Body of pancreas (tissue), 4 donors: ENCODE results near the gene TNRC6B. TPM values are rescaled to one million over a fixed set of nuclear protein-coding genes. Genes with fewer than 3 reads are reported as not detected.
A peak's percentile ranks its signal among the peaks of the same experiment; 100 is the strongest.

Experiments used
- ATAC-seq: fragments of 150-250 bp; one replicate; pipeline ENCODE4 v1.9.1; 2016
- DNase-seq, 4 donors: peaks; one replicate each; pipeline ENCODE4 v3.0.0-alpha.2; 2019
- H3K27ac ChIP-seq, 4 donors: fragments of 200-600 bp; sonication (generic); 1 replicate in 3 of 4; 2 replicates in 1 of 4; pipeline versions ENCODE4 v1.5.1 to v1.6.1; 2016 to 2019; ENCODE audit warnings: mild to moderate bottlenecking in 1 of 4, mixed read lengths in 1 of 4, moderate library complexity in 1 of 4
- H3K27me3 ChIP-seq, 2 donors: fragments of 200-600 bp; sonication (generic); one replicate each; pipeline ENCODE4 v1.6.0; 2016; ENCODE audit warnings: mild to moderate bottlenecking in 1 of 2
- H3K36me3 ChIP-seq, 2 donors: fragments of 200-600 bp; sonication (generic); replicated peaks in 1 of 2; 2 replicates each; pipeline ENCODE4 v1.5.1; 2016; ENCODE audit warnings: low read depth in 2 of 2; ENCODE audit not compliant: insufficient read depth in 1 of 2
- H3K4me1 ChIP-seq: fragments of 200-600 bp; sonication (generic); one replicate; pipeline ENCODE4 v1.6.0; 2016
- H3K4me3 ChIP-seq, 2 donors: fragments of 200-600 bp; sonication (generic); 1 replicate in 1 of 2; 2 replicates in 1 of 2; pipeline ENCODE4 v1.5.1; 2016 to 2019
- H3K9me3 ChIP-seq, 3 donors: fragments of 200-600 bp; sonication (generic); 1 replicate in 2 of 3; 2 replicates in 1 of 3; pipeline ENCODE4 v1.5.1; 2016
- POLR2A ChIP-seq, 3 donors: fragments of 450-650 bp; IDR thresholded peaks; one replicate each; pipeline ENCODE4 v1.6.1; 2016; ENCODE audit warnings: antibody characterized with exemption in 3 of 3, mild to moderate bottlenecking in 2 of 3
- WGBS, 2 donors: methylation state at CpG; one replicate each; pipeline ENCODE4 v1.1.5; 2017; 5-methylcytosine and 5-hydroxymethylcytosine counted together
- intact Hi-C: fragments of 100-400 bp; cut with DNase I; formaldehyde crosslinking; loops from one replicate; pipeline ENCODE4 v1.15.1; 2023
- total RNA-seq, 2 donors: library from RNA; depleted of rRNA; stranded (reverse); fragments of >200 nt; gene quantifications; one replicate each; pipeline ENCODE4 v1.1.0, GENCODE V29; 2016
- TF ChIP-seq, protein P1 (sequence below), 7 experiments: fragments of 450-650 bp in 4 of 7; fragments of 200-600 bp in 3 of 7; sonication (generic) in 3 of 7; IDR thresholded peaks; one replicate each; pipeline ENCODE4 v1.5.1; 2016 to 2019; ENCODE audit warnings: antibody characterized with exemption in 7 of 7

TNRC6B gene
- total RNA-seq, 2 donors from 2014 or later: 25.2 to 39.9 TPM

GRCh38 chr22:40265783-40266182, 88.1 kb downstream of the TNRC6B start:
- Histone ChIP-seq H3K27ac (no peak overlapping the region), H3K36me3 (peaks cover 4 to 9% of the 10 kb centered on the region in 2 donors)
- no peak for ATAC-seq

GRCh38 chr22:40270031-40270430, 92.3 kb downstream of the TNRC6B start:
- peaks cover 4 to 6% of the 10 kb centered on the region in 2 donors for H3K36me3 ChIP-seq
- ATAC-seq (no peak), DNase-seq (no peak)
- no peak overlapping the region for H3K4me3 ChIP-seq
- H3K4me1 ChIP-seq: no peaks in the 10 kb centered on the region
- intact Hi-C loops: no loop called here
- no peak for TF ChIP-seq POLR2A (IDR thresholded peaks at IDR 0.05)
- TF ChIP-seq, protein P1, sequence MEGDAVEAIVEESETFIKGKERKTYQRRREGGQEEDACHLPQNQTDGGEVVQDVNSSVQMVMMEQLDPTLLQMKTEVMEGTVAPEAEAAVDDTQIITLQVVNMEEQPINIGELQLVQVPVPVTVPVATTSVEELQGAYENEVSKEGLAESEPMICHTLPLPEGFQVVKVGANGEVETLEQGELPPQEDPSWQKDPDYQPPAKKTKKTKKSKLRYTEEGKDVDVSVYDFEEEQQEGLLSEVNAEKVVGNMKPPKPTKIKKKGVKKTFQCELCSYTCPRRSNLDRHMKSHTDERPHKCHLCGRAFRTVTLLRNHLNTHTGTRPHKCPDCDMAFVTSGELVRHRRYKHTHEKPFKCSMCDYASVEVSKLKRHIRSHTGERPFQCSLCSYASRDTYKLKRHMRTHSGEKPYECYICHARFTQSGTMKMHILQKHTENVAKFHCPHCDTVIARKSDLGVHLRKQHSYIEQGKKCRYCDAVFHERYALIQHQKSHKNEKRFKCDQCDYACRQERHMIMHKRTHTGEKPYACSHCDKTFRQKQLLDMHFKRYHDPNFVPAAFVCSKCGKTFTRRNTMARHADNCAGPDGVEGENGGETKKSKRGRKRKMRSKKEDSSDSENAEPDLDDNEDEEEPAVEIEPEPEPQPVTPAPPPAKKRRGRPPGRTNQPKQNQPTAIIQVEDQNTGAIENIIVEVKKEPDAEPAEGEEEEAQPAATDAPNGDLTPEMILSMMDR (IDR thresholded peaks at IDR 0.05): no peak
- no peaks in the 10 kb centered on the region for H3K9me3 ChIP-seq
- no peak overlapping the region for H3K27ac ChIP-seq
- no peaks in the 10 kb centered on the region for H3K27me3 ChIP-seq
- 93 to 98% methylated on average over 9 of the region's 9 CpGs for WGBS, 2 donors

More at GRCh38 chr22:40265783-40266182, 88.1 kb downstream of the TNRC6B start:
- TF ChIP-seq, protein P1 (IDR thresholded peaks at IDR 0.05): no peak
- TF ChIP-seq POLR2A (IDR thresholded peaks at IDR 0.05): no peak
- no peaks in the 10 kb centered on the region for H3K27me3 ChIP-seq
- DNase-seq: no peak
- intact Hi-C loops: no loop called here
- 55 to 90% methylated on average over 4 of the region's 4 CpGs for WGBS, 2 donors
- no peaks in the 10 kb centered on the region for H3K9me3 ChIP-seq
- no peaks in the 10 kb centered on the region for H3K4me1 ChIP-seq
- no peak overlapping the region for H3K4me3 ChIP-seq

DNA sequence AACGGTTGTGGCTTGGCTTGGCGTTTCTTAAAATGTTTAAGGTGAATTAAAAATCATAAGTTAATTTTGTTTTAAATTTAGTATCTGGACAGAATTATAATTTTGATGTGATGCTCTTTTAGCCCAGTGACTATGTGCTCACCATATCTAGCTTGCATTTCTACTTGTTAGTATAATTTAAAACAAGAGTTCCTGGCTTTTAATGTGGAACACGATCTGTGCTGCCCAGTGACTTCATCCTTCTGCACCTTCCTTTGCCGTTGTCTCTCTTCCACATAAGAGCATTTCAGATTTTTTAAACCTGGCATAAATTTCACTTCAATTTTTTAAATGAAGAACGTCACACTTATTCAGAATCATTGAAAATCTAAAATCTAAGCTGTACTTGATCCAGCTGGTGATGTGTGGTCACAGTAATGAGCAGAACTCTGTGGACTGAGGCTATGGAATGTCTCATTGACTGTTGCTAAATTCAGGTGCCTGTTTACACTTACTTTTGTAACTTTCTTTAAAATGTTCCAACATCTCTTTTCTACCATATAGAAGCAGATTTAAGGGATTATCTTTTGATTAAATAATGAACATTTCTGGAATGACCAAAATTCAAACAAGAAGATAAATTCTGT, 93.1 kb downstream of the TNRC6B start:
- no peak for ATAC-seq
- 76 to 80% methylated on average over 5 of the region's 5 CpGs for WGBS, 2 donors
- Histone ChIP-seq H3K27me3 (no peaks in the 10 kb centered on the region), H3K9me3 (no peaks in the 10 kb centered on the region), H3K36me3 (peaks cover 4% of the 10 kb centered on the region in 2 donors), H3K27ac (no peak overlapping the region), H3K4me3 (no peak overlapping the region), H3K4me1 (peaks cover 8% of the 10 kb centered on the region)
- TF ChIP-seq, protein P1 (IDR thresholded peaks at IDR 0.05): no peak
- TF ChIP-seq POLR2A (IDR thresholded peaks at IDR 0.05): no peak
- intact Hi-C loops: no loop called here
- DNase-seq: no peak

- Histone ChIP-seq H3K36me3 (peaks cover 3 to 4% of the 10 kb centered on the region in 2 donors), H3K9me3 (no peaks in the 10 kb centered on the region), H3K27ac (no peak overlapping the region), H3K4me1 (peaks cover 14% of the 10 kb centered on the region), H3K4me3 (no peak overlapping the region), H3K27me3 (no peaks in the 10 kb centered on the region)
- no peak for ATAC-seq
- DNase-seq: no peak
- intact Hi-C loops: no loop called here
- WGBS, 2 donors: 86 to 91% methylated on average over 3 of the region's 3 CpGs
- no peak for TF ChIP-seq POLR2A (IDR thresholded peaks at IDR 0.05)
- TF ChIP-seq, protein P1 (IDR thresholded peaks at IDR 0.05): no peak
Observed at GRCh38 chr22:40271440-40271839, 93.7 kb downstream of the TNRC6B start.

DNA sequence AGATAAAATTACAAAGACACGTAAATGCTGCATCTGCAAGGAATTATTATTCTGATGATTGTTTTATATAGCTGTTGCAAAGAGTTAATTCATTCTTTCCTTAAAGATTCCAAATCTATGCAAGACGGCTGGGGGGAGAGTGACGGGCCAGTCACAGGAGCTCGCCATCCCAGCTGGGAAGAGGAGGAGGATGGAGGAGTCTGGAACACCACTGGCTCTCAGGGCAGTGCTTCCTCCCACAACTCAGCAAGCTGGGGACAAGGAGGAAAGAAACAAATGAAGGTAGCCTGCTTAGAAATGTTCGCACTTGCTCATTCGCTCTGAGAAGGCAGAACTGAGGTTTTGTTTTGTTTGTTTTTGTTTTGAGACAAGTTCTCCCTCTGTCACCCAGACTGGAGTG, 95.6 kb downstream of the TNRC6B start:
- no peak overlapping the region for H3K4me3 ChIP-seq
- no peaks in the 10 kb centered on the region for H3K9me3 ChIP-seq
- 68 to 73% methylated on average over 6 of the region's 6 CpGs for WGBS, 2 donors
- intact Hi-C loops: no loop called here
- ATAC-seq (no peak), DNase-seq (no peak)
- TF ChIP-seq POLR2A (IDR thresholded peaks at IDR 0.05): no peak
- TF ChIP-seq, protein P1 (IDR thresholded peaks at IDR 0.05): no peak
- peaks cover 0 to 4% of the 10 kb centered on the region in 2 donors for H3K36me3 ChIP-seq
- H3K27ac ChIP-seq: peak overlapping the region in 1 of 4 donors; percentile 17
- peaks cover 22% of the 10 kb centered on the region for H3K4me1 ChIP-seq
- no peaks in the 10 kb centered on the region for H3K27me3 ChIP-seq
